Sigmoid colon (tissue), 4 donors: ENCODE results near the gene AUTS2.

Experiments
- POLR2AphosphoS5 ChIP-seq, 4 donors: sonication (generic); formaldehyde crosslinking; IDR thresholded peaks; one replicate each; pipeline ENCODE4 v1.6.1; 2017; ENCODE audit warnings: antibody characterized with exemption in 4 of 4
- TF ChIP-seq, protein P1 (sequence below), 4 experiments: fragments of 450-650 bp in 3 of 4; fragments of 200-600 bp in 1 of 4; IDR thresholded peaks; one replicate each; pipeline ENCODE4 v1.5.1; 2016 to 2019; ENCODE audit warnings: antibody characterized with exemption in 4 of 4, mild to moderate bottlenecking in 3 of 4, moderate library complexity in 2 of 4

DNA sequence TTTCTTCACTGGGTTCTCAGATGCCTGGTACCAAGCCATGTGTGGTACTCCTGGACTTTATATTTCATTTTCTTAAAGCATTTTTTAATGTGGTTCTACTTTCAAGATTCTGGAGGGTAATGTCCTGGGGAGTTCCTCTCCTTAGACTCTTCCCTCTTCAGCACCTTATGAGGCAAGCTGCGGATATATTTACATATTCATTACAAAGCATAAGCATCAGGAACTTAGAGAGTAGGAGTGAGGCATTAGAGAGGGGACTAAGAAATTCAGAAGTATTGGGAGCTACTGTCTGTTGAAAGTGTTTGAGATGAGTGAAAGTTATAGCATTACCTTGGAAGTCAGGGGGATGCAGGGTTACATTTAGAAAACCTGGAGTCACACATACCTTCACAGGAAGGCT is 20.8 kb downstream of the AUTS2 start:
- TF ChIP-seq, protein P1, sequence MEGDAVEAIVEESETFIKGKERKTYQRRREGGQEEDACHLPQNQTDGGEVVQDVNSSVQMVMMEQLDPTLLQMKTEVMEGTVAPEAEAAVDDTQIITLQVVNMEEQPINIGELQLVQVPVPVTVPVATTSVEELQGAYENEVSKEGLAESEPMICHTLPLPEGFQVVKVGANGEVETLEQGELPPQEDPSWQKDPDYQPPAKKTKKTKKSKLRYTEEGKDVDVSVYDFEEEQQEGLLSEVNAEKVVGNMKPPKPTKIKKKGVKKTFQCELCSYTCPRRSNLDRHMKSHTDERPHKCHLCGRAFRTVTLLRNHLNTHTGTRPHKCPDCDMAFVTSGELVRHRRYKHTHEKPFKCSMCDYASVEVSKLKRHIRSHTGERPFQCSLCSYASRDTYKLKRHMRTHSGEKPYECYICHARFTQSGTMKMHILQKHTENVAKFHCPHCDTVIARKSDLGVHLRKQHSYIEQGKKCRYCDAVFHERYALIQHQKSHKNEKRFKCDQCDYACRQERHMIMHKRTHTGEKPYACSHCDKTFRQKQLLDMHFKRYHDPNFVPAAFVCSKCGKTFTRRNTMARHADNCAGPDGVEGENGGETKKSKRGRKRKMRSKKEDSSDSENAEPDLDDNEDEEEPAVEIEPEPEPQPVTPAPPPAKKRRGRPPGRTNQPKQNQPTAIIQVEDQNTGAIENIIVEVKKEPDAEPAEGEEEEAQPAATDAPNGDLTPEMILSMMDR (IDR thresholded peaks at IDR 0.05): no peak
- no peak for TF ChIP-seq POLR2AphosphoS5 (IDR thresholded peaks at IDR 0.05)
